ENCODE data around the gene STON1. TPM values are rescaled to one million over a fixed set of nuclear protein-coding genes. Genes with fewer than 3 reads are reported as not detected.

STON1 gene
- total RNA-seq, 1 experiment from 2014 or later = 5.5 TPM

DNA sequence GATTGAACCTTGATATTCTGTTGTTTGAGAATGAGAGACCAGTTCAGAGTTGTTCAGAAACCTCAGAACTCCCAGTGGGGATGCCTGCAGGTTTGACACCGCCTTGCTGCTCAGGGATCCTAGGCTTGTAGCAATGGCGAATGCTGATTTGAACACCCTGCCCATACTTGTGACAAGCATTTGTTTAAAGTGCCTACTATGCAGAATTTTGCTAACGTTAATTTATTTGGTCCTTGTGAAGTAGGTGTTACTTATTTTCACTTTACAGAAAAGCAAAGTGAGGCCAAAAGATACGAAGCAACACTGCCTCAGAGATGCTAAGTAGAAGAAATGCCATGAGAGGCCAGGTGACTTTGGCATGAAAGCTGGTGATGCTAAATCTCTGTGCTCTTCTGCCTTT, 32.3 kb downstream of the STON1 start:
- no peaks in the 10 kb centered on the region; a peak in 3 of 5 replicates for H3K9me3 Mint-ChIP-seq
- Histone ChIP-seq H3K4me2 (ENCODE audit: insufficient read depth, insufficient read length, low read length) (no peak overlapping the region), H4K5ac (ENCODE audit: insufficient read length, low read depth, low read length) (no peak overlapping the region), H4K20me1 (ENCODE audit: control insufficient read depth, insufficient read depth, insufficient read length) (no peaks in the 10 kb centered on the region), H3K27me3 (ENCODE audit: insufficient read depth, low read length) (no peaks in the 10 kb centered on the region), H3K14ac (ENCODE audit: insufficient read depth, low read length) (no peak overlapping the region), H3K23ac (ENCODE audit: insufficient read length, low read depth, low read length) (no peak overlapping the region), H3K9ac (ENCODE audit: extremely low read depth, insufficient read length, low read length) (no peak overlapping the region), H3T11ph (ENCODE audit: low read length) (no peak overlapping the region), H2AFZ (ENCODE audit: low read length) (no peak overlapping the region), H3K79me2 (ENCODE audit: insufficient read depth, low read length) (no peaks in the 10 kb centered on the region), H3K23me2 (ENCODE audit: insufficient read length, low read depth, low read length, poor library complexity, severe bottlenecking) (no peaks in the 10 kb centered on the region), H2AK5ac (ENCODE audit: insufficient read length, low read length) (no peak overlapping the region), H3K9me3 (ENCODE audit: control insufficient read depth, low read depth, low read length) (no peaks in the 10 kb centered on the region), H3K56ac (ENCODE audit: insufficient read length, low read depth, low read length) (no peak overlapping the region), H2BK15ac (ENCODE audit: low read depth, low read length) (no peak overlapping the region), H3K27ac (ENCODE audit: insufficient read length, low read depth, low read length) (no peak overlapping the region), H3K79me1 (ENCODE audit: insufficient read depth, low read depth, low read length, poor library complexity, severe bottlenecking) (no peaks in the 10 kb centered on the region), H3K4ac (ENCODE audit: low read depth, low read length) (no peak overlapping the region), H2BK20ac (ENCODE audit: low read depth, low read length, poor library complexity, severe bottlenecking) (no peak overlapping the region), H4K8ac (replicated peaks; ENCODE audit: insufficient read length, low read depth, low read length) (no peak overlapping the region), H3K18ac (ENCODE audit: insufficient read length, low read depth, low read length) (no peak overlapping the region), H3K4me1 (ENCODE audit: insufficient read depth, low read length) (peaks cover 3% of the 10 kb centered on the region; the same call in 1 of the 2 replicates), H2BK12ac (ENCODE audit: insufficient read length, low read depth, low read length) (no peak overlapping the region), H2BK5ac (ENCODE audit: insufficient read length, low read length) (no peak overlapping the region), H4K91ac (ENCODE audit: insufficient read length, low read depth, low read length) (no peak overlapping the region), H2BK120ac (ENCODE audit: low read depth, low read length, poor library complexity, severe bottlenecking) (no peak overlapping the region)
- no peak overlapping the region for H3K27ac Mint-ChIP-seq
- H3K27me3 Mint-ChIP-seq (ENCODE audit: low read depth) = peaks cover 11% of the 10 kb centered on the region
- TF ChIP-seq, protein P1, sequence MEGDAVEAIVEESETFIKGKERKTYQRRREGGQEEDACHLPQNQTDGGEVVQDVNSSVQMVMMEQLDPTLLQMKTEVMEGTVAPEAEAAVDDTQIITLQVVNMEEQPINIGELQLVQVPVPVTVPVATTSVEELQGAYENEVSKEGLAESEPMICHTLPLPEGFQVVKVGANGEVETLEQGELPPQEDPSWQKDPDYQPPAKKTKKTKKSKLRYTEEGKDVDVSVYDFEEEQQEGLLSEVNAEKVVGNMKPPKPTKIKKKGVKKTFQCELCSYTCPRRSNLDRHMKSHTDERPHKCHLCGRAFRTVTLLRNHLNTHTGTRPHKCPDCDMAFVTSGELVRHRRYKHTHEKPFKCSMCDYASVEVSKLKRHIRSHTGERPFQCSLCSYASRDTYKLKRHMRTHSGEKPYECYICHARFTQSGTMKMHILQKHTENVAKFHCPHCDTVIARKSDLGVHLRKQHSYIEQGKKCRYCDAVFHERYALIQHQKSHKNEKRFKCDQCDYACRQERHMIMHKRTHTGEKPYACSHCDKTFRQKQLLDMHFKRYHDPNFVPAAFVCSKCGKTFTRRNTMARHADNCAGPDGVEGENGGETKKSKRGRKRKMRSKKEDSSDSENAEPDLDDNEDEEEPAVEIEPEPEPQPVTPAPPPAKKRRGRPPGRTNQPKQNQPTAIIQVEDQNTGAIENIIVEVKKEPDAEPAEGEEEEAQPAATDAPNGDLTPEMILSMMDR (conservative IDR thresholded peaks at IDR 0.05) = no peak
- no peak overlapping the region for H3K4me3 Mint-ChIP-seq
- peaks cover 26 to 27% of the 10 kb centered on the region in 2 experiments for H3K4me1 Mint-ChIP-seq
- H3K36me3 Mint-ChIP-seq (ENCODE audit: insufficient read depth in 1 of 3, low read depth in 3 of 3) = peaks cover 2 to 15% (median 6%) of the 10 kb centered on the region in 3 experiments; a peak in 6 of 7 replicates
- no peak for DNase-seq
- no CpG with 5 or more reads among the region's 4 CpGs for WGBS (ENCODE audit: extremely low coverage, insufficient read length, low lambda C conversion rate)

All from H9 (cell line).